ENCODE results near the gene EPHA8.

DNA sequence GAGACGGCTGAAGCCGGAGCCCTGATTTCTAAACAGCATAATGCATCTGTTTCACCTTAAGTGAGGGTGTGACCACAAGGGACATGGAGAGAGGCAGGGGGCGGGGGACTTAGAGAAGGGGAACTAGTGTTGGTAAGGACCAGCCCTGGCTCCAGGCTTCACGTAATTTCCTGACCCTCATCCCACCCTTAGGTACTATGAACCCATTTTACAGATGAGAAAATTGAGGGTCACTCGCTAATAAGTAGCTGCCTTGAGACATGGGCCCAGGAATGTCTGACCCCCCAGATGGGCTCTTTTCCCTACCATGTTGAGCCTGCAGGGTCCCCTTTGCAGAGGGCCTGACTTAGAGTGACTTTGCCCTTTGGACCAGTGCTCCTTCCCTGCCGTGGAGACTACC lies 4.7 kb downstream of the EPHA8 start:
- TF ChIP-seq ZFX (CRISPR knock-in tag; IDR thresholded peaks at IDR 0.05; ENCODE audit: low read depth), result no peak
- TF ChIP-seq SUZ12 (IDR thresholded peaks at IDR 0.05; ENCODE audit: low read depth, low read length), result no peak
- no peak for TF ChIP-seq MAFK (conservative IDR thresholded peaks at IDR 0.05 in 1 of 2, IDR thresholded peaks at IDR 0.05 in 1 of 2; ENCODE audit: low read length in 2 of 2)
- no peak for TF ChIP-seq ZSCAN29 (CRISPR knock-in tag; conservative IDR thresholded peaks at IDR 0.05)
- no peak for TF ChIP-seq MTA1 (CRISPR knock-in tag; IDR thresholded peaks at IDR 0.05; ENCODE audit: borderline replicate concordance)
